SK-MEL-5 (cell line): ENCODE measurements around the gene DHX29. TPM values are rescaled to one million over a fixed set of nuclear protein-coding genes. Genes with fewer than 3 reads are reported as not detected.

ENCODE experiments used
- DNase-seq: peaks from one replicate; pipeline ENCODE4 v3.0.0-alpha.2; 2016; ENCODE audit warnings: low read depth, low spot score
- in situ Hi-C: cut with HindIII; loops from 2 replicates; pipeline ENCODE4 v1.10.0; 2016; ENCODE audit warnings: low sequenced_read_pairs, high pct_unique_total_duplicates, low pct_unique_long_range_greater_than_20kb
- polyA plus RNA-seq, 2 experiments: library from polyadenylated mRNA; depleted of rRNA; stranded (reverse); fragments of >200 nt; gene quantifications; 2 replicates each; pipeline ENCODE4 v1.2.3, GENCODE V29; 2015
- total RNA-seq: library from RNA; depleted of rRNA; stranded (reverse); fragments of >200 nt; shearing (Covaris generic); gene quantifications from 2 replicates; pipeline ENCODE4 v1.2.3, GENCODE V29; 2014; rRNA removed

Gene DHX29, protein sequence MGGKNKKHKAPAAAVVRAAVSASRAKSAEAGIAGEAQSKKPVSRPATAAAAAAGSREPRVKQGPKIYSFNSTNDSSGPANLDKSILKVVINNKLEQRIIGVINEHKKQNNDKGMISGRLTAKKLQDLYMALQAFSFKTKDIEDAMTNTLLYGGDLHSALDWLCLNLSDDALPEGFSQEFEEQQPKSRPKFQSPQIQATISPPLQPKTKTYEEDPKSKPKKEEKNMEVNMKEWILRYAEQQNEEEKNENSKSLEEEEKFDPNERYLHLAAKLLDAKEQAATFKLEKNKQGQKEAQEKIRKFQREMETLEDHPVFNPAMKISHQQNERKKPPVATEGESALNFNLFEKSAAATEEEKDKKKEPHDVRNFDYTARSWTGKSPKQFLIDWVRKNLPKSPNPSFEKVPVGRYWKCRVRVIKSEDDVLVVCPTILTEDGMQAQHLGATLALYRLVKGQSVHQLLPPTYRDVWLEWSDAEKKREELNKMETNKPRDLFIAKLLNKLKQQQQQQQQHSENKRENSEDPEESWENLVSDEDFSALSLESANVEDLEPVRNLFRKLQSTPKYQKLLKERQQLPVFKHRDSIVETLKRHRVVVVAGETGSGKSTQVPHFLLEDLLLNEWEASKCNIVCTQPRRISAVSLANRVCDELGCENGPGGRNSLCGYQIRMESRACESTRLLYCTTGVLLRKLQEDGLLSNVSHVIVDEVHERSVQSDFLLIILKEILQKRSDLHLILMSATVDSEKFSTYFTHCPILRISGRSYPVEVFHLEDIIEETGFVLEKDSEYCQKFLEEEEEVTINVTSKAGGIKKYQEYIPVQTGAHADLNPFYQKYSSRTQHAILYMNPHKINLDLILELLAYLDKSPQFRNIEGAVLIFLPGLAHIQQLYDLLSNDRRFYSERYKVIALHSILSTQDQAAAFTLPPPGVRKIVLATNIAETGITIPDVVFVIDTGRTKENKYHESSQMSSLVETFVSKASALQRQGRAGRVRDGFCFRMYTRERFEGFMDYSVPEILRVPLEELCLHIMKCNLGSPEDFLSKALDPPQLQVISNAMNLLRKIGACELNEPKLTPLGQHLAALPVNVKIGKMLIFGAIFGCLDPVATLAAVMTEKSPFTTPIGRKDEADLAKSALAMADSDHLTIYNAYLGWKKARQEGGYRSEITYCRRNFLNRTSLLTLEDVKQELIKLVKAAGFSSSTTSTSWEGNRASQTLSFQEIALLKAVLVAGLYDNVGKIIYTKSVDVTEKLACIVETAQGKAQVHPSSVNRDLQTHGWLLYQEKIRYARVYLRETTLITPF (N-terminal part only)
- total RNA-seq = 36.3 and 36.6 TPM in 2 replicates
- polyA plus RNA-seq (2015; cell fraction: cytosol; rRNA removed) = 13.6 and 20.1 TPM in 2 replicates
- 24.4 and 24.6 TPM in 2 replicates for polyA plus RNA-seq (2015; cell fraction: nucleus; rRNA removed)

DNA sequence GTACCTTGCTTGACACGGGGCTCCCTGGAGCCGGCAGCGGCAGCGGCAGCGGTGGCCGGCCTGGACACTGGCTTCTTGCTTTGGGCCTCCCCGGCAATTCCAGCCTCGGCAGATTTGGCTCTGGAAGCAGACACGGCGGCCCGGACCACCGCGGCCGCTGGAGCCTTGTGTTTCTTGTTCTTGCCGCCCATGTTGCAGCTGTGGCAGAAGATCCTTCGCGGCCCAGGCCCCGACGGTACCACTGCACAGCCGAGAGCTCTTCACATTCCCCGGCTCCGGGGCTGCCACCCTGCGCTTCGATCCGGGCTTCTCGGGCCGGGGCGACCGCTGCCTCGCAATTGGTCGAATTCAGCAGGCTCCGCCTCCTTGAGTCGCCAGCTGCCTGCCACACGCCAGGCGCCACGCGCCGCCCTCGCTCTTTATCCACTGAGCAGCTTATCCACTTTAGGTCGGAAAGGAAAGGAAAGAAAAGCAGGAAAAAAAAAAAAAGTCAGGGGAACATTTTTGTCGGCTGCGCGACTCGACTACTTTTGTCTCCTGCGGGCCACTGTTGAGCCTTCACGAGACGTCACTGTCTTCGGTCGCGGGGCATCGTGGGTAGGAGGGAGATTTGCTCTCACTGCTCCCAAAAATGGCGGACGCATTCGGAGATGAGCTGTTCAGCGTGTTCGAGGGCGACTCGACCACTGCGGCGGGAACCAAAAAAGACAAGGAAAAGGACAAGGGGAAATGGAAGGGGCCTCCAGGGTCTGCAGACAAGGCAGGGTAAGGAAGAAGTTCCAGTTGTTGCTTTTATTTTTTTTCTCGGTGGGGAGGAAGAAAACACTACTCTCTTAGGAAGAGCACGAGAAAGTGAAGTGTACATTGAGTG is at the start of gene DHX29, which contains the start of gene MTREX:
Gene DHX29 (minus strand): TSS at position 312 of the 871 bp plus-strand sequence. CDS start 121 bp downstream, at position 191.
Gene MTREX (plus strand): TSS at position 607 of the 871 bp plus-strand sequence. CDS start 25 bp downstream, at position 632.
- in situ Hi-C loops = no loop called here
- DNase-seq = peak; percentile 92

DNA sequence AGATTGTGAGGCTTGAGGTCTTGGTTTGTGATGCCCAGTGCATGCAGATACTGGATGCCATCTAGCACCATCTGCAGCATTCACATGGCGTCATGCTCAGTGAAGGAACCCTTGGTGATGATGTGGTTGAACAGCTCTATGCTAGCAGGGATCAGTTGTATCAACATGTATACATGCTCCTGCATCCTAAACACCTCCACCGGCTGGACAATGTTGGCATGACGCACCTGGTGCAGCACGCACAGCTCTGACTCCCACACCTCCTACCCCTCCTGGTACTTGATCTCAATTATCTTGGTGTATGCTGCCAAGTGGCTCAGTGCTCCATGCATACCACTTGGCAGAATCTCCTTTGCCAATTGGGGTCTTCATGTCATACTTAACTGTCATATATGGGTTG is 49.4 kb upstream of the DHX29 start:
- in situ Hi-C loops = no loop called here
- no peak for DNase-seq

DNA sequence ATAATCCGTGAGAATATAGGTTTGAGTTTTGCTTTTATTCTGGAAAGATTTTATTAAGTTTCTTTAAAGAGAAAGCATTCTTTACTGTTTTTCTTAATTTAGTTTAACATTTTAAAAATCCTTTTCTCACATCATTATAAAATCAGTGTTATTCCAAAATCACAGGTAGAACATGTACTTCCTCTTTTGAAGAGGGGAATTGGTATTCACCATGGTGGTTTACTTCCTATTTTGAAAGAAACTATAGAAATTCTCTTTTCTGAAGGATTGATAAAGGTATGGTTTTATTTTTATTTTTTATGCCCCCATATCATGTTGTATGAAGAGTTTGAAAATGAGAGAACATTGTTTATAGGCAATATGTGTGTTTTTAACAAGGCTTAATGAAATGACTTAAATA is 43.3 kb upstream of the DHX29 start:
- DNase-seq = no peak
- in situ Hi-C loops = no loop called here

DNA sequence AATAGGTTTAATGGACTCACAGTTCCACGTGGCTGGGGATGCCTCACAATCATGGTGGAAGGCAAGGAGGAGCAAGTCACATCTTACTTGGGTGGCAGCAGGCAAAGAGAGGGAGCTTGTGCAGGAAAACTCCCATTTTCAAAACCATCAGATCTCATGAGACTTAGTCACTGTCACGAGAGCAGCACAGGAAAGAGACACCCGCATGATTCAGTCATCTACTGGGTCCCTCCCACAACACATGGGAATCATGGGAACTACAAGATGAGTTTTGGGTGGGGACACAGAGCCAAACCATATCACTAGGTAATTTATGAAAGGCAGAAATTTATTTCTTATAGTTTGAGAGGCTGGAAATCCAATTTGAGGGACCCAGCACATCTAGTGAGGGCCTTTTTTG is 40.3 kb upstream of the DHX29 start:
- in situ Hi-C loops = no loop called here
- peak; percentile 31 for DNase-seq

DNA sequence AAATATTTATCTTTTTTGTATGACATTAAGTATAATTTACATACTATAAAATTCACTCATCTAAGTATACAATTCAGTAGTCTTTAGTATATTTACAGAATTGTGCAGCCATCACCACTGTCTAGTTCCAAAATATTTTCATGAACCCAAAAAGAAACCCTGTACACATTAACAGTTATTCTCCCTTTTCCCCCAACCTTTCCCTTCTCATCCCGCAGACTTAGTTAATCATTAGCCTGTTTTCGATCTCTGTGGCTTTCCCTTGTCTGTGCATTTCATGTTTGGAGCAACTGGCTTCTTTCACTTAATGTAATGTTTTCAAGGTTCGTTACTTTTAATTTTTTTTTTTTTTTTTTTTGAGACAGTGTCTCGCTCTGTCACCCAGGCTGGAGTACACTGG is 37.8 kb upstream of the DHX29 start:
- in situ Hi-C loops = no loop called here
- no peak for DNase-seq

DNA sequence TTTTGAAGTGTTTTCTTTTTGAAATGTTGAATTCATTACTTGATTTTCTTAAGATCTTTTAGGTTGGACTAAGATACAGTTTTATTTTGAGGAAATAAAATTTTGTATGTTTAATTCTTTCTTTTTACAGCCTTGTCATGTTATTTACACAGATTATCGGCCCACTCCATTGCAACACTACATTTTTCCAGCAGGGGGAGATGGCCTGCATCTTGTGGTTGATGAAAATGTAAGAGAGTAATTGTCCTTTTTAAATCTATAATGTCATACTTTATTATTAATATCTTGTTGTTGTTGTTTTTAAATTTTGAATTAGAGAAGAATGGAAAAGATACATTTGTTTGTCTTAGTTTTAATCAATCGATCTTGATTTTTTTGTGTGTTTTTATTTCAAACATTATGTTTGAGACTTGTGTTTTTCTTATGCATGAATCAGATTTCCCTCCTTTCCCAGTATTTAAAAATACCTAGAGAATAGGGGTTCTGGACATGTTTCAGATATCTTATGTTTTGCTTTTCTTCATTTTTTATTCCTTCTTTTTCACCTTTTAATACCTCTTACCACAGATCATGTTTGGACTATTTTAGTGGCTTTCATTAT is 37.0 kb upstream of the DHX29 start:
- peak; percentile 63 for DNase-seq
- in situ Hi-C loops = no loop called here

DNA sequence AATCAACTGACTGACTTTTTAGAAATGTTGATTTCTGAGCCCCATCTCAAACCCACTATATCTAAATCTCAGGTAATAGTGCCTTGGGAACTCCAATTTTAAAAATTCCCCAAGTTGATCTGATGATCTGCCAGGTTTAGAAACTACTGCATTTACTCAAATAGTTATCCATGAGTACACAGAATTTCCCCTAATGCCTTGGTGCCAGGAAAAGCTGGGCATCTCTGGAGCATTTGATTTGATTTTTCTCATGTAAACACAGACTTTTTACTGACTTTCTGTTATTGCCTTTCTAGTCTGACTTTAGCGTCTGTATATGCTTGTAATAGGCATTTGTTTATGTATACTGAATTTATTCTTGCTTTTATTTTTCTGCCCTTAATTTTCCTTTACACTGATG is 36.1 kb upstream of the DHX29 start:
- no peak for DNase-seq
- in situ Hi-C loops = no loop called here

DNA sequence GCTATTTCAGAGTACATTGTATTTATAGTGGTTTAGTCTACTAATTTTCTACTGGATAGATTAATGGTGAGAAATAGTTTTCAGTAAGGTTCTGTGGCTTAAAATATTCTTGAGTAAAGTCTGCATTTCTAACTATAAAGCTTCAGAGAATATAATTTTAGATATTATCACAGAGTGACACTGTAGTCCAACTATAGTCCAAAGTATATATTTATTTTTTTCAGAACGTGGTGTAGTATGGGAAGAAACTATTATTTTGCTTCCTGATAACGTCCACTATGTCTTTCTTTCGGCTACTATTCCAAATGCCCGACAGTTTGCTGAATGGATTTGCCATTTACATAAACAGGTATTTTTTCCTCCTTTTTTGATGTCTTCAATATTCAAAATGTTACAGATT is 35.6 kb upstream of the DHX29 start:
- in situ Hi-C loops = no loop called here
- DNase-seq = no peak

DNA sequence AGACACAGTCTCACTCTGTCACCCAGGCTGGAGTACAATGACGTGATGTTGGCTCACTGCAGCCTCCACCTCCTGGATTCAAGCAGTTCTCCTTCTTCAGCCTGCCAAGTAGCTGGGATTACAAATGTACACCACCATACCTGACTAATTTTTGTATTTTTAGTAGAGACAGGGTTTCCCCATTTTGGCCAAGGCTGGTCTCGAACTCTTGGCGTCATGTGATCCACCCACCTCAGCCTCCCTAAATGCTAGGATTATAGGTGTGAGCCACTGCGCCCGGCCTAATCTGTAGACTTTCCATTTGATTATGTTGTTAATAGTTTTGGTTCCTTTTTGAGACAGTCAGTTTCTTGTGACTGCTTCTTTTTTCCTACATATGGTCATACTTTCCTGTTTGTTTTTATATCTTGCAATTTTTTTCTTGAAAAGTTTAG is 31.3 kb upstream of the DHX29 start:
- DNase-seq = no peak
- in situ Hi-C loops = no loop called here

DNA sequence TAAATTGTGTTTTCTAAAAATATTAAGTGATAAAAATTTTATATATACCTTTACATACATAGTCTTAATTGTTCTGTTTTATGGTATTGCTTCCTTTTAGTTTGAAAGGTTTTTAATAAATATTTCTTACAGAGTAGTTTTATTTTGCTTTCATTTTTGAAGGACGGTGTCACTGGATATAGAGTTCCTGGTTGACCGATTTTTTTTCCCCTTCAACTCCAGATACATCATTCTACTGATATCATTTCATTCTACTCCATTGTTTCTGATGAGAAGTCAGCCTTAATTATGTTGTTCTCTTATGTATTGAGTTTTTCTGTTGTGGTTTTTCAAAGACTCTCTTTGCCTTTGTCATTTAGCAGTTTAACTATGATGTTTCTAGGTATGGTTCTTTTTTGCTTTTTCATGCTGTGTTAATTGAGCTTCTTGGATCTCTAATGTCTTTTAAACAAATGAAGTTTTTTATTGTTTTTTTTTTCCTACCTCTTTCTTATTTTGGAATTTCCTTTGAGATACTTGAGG is 30.7 kb upstream of the DHX29 start:
- in situ Hi-C loops = no loop called here
- no peak for DNase-seq

DNA sequence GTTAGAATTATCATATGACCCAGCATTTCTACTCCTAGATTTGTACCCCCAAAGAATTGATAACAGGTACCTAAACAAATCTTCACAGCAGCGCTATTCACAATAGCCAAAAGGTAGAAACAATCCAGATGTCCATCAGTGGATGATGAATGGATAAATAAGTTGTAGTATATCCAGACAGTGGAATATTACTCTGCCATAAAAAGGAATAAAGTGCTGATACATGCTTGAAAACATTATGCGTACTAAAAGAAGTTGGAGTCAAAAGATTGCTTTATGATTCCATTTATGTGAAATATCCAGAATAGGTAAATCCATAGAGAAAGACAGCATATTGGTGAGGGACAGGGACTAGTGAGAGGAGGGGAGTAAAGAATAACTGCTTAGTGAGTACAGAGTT is 26.3 kb upstream of the DHX29 start:
- no peak for DNase-seq
- in situ Hi-C loops = no loop called here

DNA sequence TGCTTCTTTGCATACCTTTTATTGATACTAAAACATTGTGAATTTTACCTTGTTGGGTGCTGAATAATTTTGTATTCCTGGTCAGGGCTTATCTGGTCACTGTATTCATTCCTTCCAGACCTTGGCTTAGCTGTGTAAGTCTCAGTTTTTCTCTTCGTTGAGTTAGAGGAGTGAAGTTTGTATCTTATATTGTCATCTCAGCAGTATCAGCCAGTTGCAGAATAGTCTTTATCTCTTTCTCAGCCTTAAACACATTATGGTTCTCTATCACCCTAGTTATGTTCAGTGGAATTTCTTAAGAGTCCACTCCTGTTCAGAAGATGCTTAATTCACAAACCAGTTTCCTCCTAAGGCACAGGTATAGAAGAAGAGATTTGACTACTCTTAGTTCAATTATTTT is 25.5 kb upstream of the DHX29 start:
- no peak for DNase-seq

DNA sequence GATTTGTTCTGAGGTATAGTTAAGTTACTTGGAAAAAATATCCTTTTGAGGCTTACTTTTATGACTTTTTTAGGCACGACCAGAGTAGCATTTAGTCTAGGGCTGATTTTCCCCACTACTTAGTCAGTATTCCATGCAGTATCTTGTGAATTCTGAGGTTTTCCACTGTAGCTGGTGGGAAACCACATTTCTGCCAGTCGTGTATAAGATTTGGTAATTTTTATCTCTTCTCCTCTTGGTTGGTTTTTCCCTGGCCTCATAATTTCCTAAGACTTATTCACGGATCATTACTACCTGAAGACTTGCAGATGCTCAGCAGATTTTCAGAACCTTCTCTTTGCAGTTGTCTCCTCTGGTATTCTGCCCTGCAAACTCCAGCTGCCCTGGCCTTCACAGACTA is 23.8 kb upstream of the DHX29 start:
- in situ Hi-C loops = no loop called here
- no peak for DNase-seq

More for the DNA sequence above, 25.5 kb upstream of the DHX29 start:
- in situ Hi-C loops = no loop called here

DNA sequence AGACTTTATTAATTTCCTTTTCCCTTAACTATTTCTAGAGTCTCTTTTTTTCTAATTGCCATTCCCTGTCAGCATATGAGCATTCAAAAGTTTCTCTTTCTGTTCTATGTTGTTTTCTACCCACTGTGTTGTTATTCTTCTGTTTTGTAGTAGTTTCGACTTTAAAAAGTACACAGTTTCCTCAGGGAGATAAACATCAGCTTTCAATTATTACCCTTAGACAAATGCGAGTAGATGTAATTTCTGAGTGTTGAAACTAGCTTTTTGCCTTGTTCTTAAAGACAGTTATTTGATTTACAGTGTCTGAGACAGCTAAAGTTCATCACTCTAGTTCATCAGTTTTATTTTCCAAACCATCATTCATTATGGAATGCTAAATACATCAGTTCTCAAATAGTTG is 19.8 kb upstream of the DHX29 start:
- in situ Hi-C loops = no loop called here
- no peak for DNase-seq

DNA sequence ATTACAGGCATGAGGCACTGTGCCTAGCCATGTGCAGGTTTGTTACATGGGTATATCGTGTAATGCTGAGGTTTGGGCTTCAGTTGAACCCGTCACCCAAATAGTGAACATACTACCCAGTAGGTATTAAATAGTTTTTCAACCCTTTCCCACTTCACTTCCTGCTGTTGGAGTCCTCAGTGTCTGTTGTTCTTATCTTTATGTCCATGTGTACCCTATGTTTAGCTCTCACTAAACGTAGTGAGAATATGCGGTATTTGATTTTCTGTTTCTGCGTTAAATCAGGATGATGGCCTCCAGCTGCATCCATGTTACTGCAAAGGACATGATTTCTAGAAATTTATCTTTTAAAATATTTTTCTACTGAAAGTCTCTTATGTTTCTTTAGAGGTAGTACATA is 18.1 kb upstream of the DHX29 start:
- in situ Hi-C loops = no loop called here

DNA sequence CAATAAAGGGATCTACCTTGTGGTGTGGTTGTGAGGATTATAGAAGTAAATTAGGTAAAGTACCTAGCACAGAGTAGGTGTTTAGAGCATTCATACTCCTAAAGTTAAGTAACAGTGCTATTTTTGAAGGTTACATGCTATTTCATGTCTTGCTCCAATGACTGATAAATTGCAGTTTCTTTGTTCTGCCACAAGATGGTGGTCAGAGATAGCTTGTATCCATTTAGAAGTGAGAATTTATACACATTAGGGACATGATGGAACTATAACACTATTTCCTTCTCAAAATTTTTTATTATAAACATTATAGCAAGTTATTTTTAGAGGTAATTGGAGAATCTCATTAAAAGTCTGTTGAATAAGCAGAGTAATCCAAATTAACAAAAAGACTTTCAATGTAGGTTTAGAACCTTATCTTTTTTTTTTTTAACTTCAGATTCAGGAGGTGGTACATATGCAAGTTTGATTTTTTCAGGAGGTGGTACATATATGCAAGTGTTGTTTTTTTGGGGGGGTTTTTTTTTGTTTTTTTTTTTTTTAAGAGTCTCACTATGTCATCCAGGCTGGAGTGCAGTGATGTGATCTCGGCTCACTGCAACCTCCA is 17.4 kb upstream of the DHX29 start:
- peak; percentile 72 for DNase-seq

More for the DNA sequence above, 18.1 kb upstream of the DHX29 start:
- DNase-seq = no peak

More for the DNA sequence above, 17.4 kb upstream of the DHX29 start:
- in situ Hi-C loops = no loop called here
